KMS-11 (cell line): ENCODE measurements around the gene MICA.

Experiments
- H2AFZ ChIP-seq: fragments of 200-600 bp; sonication (generic); 2 replicates; pipeline ENCODE4 v1.6.1; 2016; ENCODE audit warnings: antibody characterized with exemption, mixed run types, low read depth
- H3K27ac ChIP-seq: fragments of 200-600 bp; sonication (generic); 2 replicates; pipeline ENCODE4 v1.6.1; 2016; ENCODE audit warnings: mild to moderate bottlenecking, mixed run types
- H3K27me3 ChIP-seq: fragments of 200-600 bp; sonication (generic); 2 replicates; pipeline ENCODE4 v1.6.1; 2017; ENCODE audit warnings: mild to moderate bottlenecking, low read depth, mixed run types, moderate library complexity; ENCODE audit not compliant: insufficient read depth
- H3K36me3 ChIP-seq: fragments of 200-600 bp; sonication (generic); 2 replicates; pipeline ENCODE4 v1.6.1; 2017; ENCODE audit warnings: mild to moderate bottlenecking, mixed run types; ENCODE audit not compliant: insufficient read depth
- H3K4me1 ChIP-seq: fragments of 200-600 bp; sonication (generic); 2 replicates; pipeline ENCODE4 v1.6.1; 2016; ENCODE audit warnings: mild to moderate bottlenecking, low read depth, mixed run types; ENCODE audit not compliant: poor library complexity, severe bottlenecking
- H3K4me2 ChIP-seq: fragments of 200-600 bp; sonication (generic); 2 replicates; pipeline ENCODE4 v1.7.0; 2016; ENCODE audit warnings: mild to moderate bottlenecking, mixed run types
- H3K4me3 ChIP-seq: fragments of 200-600 bp; sonication (generic); IDR thresholded peaks from 2 replicates; pipeline ENCODE4 v1.6.1; 2017; ENCODE audit warnings: low read depth, low read length, mixed read lengths; ENCODE audit not compliant: insufficient read depth
- H3K79me2 ChIP-seq: fragments of 200-600 bp; sonication (generic); 2 replicates; pipeline ENCODE4 v1.6.1; 2016; ENCODE audit warnings: low read depth, mixed run types; ENCODE audit not compliant: insufficient read depth
- H3K9ac ChIP-seq: fragments of 200-600 bp; sonication (generic); 2 replicates; pipeline ENCODE4 v1.6.1; 2016; ENCODE audit warnings: mild to moderate bottlenecking, mixed run types
- H4K20me1 ChIP-seq: fragments of 200-600 bp; sonication (generic); 2 replicates; pipeline ENCODE4 v1.6.1; 2016; ENCODE audit warnings: mild to moderate bottlenecking, mixed run types; ENCODE audit not compliant: insufficient read depth
- CTCF ChIP-seq: fragments of 200-600 bp; sonication (generic); conservative IDR thresholded peaks from 2 replicates; pipeline ENCODE4 v1.6.1; 2017; ENCODE audit warnings: low read depth, mild to moderate bottlenecking, antibody characterized with exemption, low read length, moderate library complexity, mixed read lengths

Gene MICA

DNA sequence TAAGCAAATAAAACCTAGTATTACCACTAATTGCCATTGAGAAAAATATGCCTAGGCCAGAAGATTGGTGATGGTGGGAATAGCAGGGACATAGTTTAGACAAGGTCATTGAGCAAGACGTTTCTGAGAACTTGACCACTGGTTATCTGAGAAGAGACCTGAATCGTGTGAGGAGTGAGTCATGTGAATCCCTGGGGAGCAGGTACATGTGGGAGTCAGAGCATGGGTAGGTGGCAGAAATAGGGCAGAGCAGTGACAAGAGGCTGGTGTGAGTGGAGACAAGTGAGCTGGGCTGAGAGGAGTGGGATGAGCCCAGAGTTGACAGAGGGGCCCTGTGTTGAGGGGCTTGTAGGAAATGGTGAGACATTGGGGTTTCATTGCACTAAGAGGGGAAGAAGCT is 16.4 kb downstream of the MICA start:
- H3K27me3 ChIP-seq = no peaks in the 10 kb centered on the region
- no peak for TF ChIP-seq CTCF
- H3K36me3 ChIP-seq = no peaks in the 10 kb centered on the region
- no peak overlapping the region for H3K27ac ChIP-seq
- no peak overlapping the region for H3K4me2 ChIP-seq
- H4K20me1 ChIP-seq = no peaks in the 10 kb centered on the region
- no peaks in the 10 kb centered on the region for H3K79me2 ChIP-seq
- no peaks in the 10 kb centered on the region for H3K4me1 ChIP-seq
- no peak overlapping the region for H3K4me3 ChIP-seq
- H2AFZ ChIP-seq = no peak overlapping the region
- no peak overlapping the region for H3K9ac ChIP-seq

DNA sequence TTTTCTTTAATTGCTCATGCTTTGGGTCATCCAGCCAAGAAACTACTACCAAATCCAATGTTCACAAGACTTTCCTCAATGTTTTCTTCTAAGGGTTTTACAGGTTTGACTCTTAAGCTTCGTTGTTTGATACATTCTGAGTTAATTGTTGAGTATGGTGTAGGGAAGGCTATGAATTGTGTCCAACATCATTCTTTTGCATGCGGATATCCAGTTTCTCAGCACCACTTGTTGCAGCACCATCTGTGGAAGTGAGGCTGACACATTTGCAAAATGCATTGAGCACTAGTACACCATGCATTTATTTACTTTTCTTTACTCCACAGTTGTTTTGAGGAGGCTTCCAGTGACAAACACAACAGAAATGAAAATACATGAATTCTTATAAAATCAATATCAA is 17.2 kb downstream of the MICA start:
- no peak overlapping the region for H3K27ac ChIP-seq
- no peaks in the 10 kb centered on the region for H4K20me1 ChIP-seq
- H2AFZ ChIP-seq = no peak overlapping the region
- TF ChIP-seq CTCF = no peak
- no peak overlapping the region for H3K4me2 ChIP-seq
- no peak overlapping the region for H3K4me3 ChIP-seq
- H3K4me1 ChIP-seq = no peaks in the 10 kb centered on the region
- H3K27me3 ChIP-seq = no peaks in the 10 kb centered on the region
- no peak overlapping the region for H3K9ac ChIP-seq
- no peaks in the 10 kb centered on the region for H3K36me3 ChIP-seq
- no peaks in the 10 kb centered on the region for H3K79me2 ChIP-seq

DNA sequence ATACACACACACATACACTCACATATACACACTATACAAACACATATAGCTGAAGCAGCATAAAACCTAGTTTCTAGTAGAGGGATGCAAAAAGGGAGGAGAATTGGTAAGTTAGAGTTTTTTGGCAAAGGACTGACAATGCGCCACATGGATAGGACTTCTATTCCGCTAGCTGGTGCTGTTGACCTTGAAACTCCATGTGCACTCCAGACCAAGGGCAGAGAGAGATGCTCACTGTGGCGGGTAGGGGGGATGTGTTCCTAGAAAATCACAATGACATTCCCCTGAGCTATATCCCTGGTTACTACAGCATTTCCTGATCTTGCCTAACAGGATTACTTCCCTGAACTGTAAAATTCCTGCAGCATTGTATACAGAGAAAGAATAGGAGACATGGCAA is 19.2 kb downstream of the MICA start:
- H3K36me3 ChIP-seq = no peaks in the 10 kb centered on the region
- H3K4me2 ChIP-seq = no peak overlapping the region
- no peak for TF ChIP-seq CTCF
- no peaks in the 10 kb centered on the region for H3K27me3 ChIP-seq
- no peaks in the 10 kb centered on the region for H4K20me1 ChIP-seq
- no peaks in the 10 kb centered on the region for H3K79me2 ChIP-seq
- H3K4me3 ChIP-seq = no peak overlapping the region
- H3K27ac ChIP-seq = no peak overlapping the region
- H3K9ac ChIP-seq = no peak overlapping the region
- H3K4me1 ChIP-seq = no peaks in the 10 kb centered on the region
- no peak overlapping the region for H2AFZ ChIP-seq

DNA sequence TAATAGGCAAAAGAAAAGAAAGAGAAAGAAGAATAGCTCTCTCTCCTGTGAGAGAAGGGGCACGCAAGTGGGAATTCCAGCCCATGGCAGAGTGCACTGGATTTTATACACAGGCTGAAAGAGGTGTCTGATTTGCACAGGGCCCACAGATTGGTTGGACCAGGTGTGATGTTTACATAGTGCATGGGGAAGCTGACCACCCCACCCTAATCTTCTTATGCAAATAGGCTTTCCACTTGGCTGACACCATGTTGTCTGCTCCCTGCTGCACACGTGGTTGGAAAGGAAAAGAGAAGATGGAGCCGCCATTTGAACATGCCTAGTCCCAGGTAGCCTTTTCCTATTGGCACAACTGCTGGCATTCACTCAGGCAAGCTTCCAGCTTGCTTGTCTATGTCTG is 20.2 kb downstream of the MICA start:
- no peaks in the 10 kb centered on the region for H3K79me2 ChIP-seq
- H3K4me2 ChIP-seq = no peak overlapping the region

More for the DNA sequence above, 20.2 kb downstream of the MICA start:
- H3K36me3 ChIP-seq = no peaks in the 10 kb centered on the region
- no peak for TF ChIP-seq CTCF
- no peak overlapping the region for H3K4me3 ChIP-seq
- no peaks in the 10 kb centered on the region for H4K20me1 ChIP-seq
- H3K4me1 ChIP-seq = no peaks in the 10 kb centered on the region
- H3K27ac ChIP-seq = no peak overlapping the region
- H2AFZ ChIP-seq = no peak overlapping the region
- H3K9ac ChIP-seq = no peak overlapping the region
- no peaks in the 10 kb centered on the region for H3K27me3 ChIP-seq
